HUES6 (cell line): ENCODE measurements around the gene SEC24C.
"Not testable (repeated sequence)": the region's sequence is repeated elsewhere in the genome, so short reads cannot be mapped to it uniquely, and the experiment has no call there.

Experiments used
- H3K27ac ChIP-seq: 2 replicates; pipeline ENCODE4 v1.7.0; 2013; ENCODE audit warnings: low read depth, mild to moderate bottlenecking, low read length, inconsistent platforms
- H3K27me3 ChIP-seq: 2 replicates; pipeline ENCODE4 v1.6.1; 2013; ENCODE audit warnings: low read length; ENCODE audit not compliant: control insufficient read depth, insufficient read depth
- H3K36me3 ChIP-seq: 2 replicates; pipeline ENCODE4 v1.6.1; 2013; ENCODE audit warnings: low read length; ENCODE audit not compliant: control insufficient read depth, insufficient read depth
- H3K4me1 ChIP-seq: 2 replicates; pipeline ENCODE4 v1.6.1; 2013; ENCODE audit warnings: low read length; ENCODE audit not compliant: control insufficient read depth, insufficient read depth
- H3K4me3 ChIP-seq: 2 replicates; pipeline ENCODE4 v1.5.1; 2013; ENCODE audit warnings: low read depth, low read length
- H3K9ac ChIP-seq: one replicate; pipeline ENCODE4 v1.6.1; 2013; ENCODE audit warnings: mild to moderate bottlenecking, low read length
- H3K9me3 ChIP-seq: 2 replicates; pipeline ENCODE4 v1.6.1; 2013; ENCODE audit warnings: low read depth, low read length; ENCODE audit not compliant: control insufficient read depth, insufficient read depth

The SEC24C gene

GRCh38 chr10:73732931-73733623, 11.1 kb upstream of the SEC24C start:
- Histone ChIP-seq H3K27me3 (no peaks in the 10 kb centered on the region), H3K9ac (no peak overlapping the region), H3K4me1 (no peaks in the 10 kb centered on the region), H3K9me3 (no peaks in the 10 kb centered on the region), H3K36me3 (peaks cover 11% of the 10 kb centered on the region), H3K4me3 (no peak overlapping the region), H3K27ac (no peak overlapping the region)

GRCh38 chr10:73734028-73734720, 10.0 kb upstream of the SEC24C start:
- Histone ChIP-seq H3K9me3 (no peaks in the 10 kb centered on the region), H3K27ac (no peak overlapping the region), H3K36me3 (peaks cover 9% of the 10 kb centered on the region), H3K9ac (no peak overlapping the region), H3K27me3 (no peaks in the 10 kb centered on the region), H3K4me1 (no peaks in the 10 kb centered on the region), H3K4me3 (no peak overlapping the region)

GRCh38 chr10:73734796-73735305, 9.3 kb upstream of the SEC24C start:
- no peak overlapping the region for H3K9ac ChIP-seq
- no peaks in the 10 kb centered on the region for H3K4me1 ChIP-seq
- H3K27ac ChIP-seq: no peak overlapping the region
- H3K4me3 ChIP-seq: no peak overlapping the region
- H3K36me3 ChIP-seq: peaks cover 9% of the 10 kb centered on the region
- H3K9me3 ChIP-seq: no peaks in the 10 kb centered on the region
- H3K27me3 ChIP-seq: no peaks in the 10 kb centered on the region

GRCh38 chr10:73740501-73741254, 3.5 kb upstream of the SEC24C start:
- not testable (repeated sequence) for H3K9ac ChIP-seq

GRCh38 chr10:73742454-73742734, 1.8 kb upstream of the SEC24C start:
- Histone ChIP-seq H3K36me3 (peaks cover 9% of the 10 kb centered on the region), H3K27ac (peak overlapping the region; percentile 4; the same call in 1 of the 2 replicates), H3K4me3 (0 out of 2 replicates have a peak overlapping the region, but pooled peaks have one; percentile 17), H3K9me3 (no peaks in the 10 kb centered on the region), H3K9ac (peak overlapping the region; percentile 36), H3K4me1 (peaks cover 25% of the 10 kb centered on the region), H3K27me3 (no peaks in the 10 kb centered on the region)

More at GRCh38 chr10:73740501-73741254, 3.5 kb upstream of the SEC24C start:
- H3K9me3 ChIP-seq, H3K4me3 ChIP-seq, H3K27ac ChIP-seq, H3K27me3 ChIP-seq, H3K36me3 ChIP-seq: not testable (repeated sequence)
- peaks cover 25% of the 10 kb centered on the region for H3K4me1 ChIP-seq

GRCh38 chr10:73743327-73743904, 756 bp upstream of the SEC24C start:
- H3K27me3 ChIP-seq: no peaks in the 10 kb centered on the region
- peaks cover 25% of the 10 kb centered on the region for H3K4me1 ChIP-seq

GRCh38 chr10:73744664-73744975, 448 bp downstream of the SEC24C start:
- peaks cover 25% of the 10 kb centered on the region for H3K4me1 ChIP-seq
- H3K9me3 ChIP-seq: no peaks in the 10 kb centered on the region
- H3K9ac ChIP-seq: peak overlapping the region; percentile 91
- peak overlapping the region; percentile 92; the same call in 1 of the 2 replicates for H3K27ac ChIP-seq
- H3K36me3 ChIP-seq: peaks cover 21% of the 10 kb centered on the region
- H3K27me3 ChIP-seq: no peaks in the 10 kb centered on the region
- peak overlapping the region; percentile 89 for H3K4me3 ChIP-seq

More at GRCh38 chr10:73743327-73743904, 756 bp upstream of the SEC24C start:
- Histone ChIP-seq H3K4me3 (peak overlapping the region; percentile 89), H3K9me3 (no peaks in the 10 kb centered on the region), H3K36me3 (peaks cover 13% of the 10 kb centered on the region), H3K27ac (peak overlapping the region; percentile 92), H3K9ac (peak overlapping the region; percentile 91)

GRCh38 chr10:73746721-73747120, 2.5 kb downstream of the SEC24C start:
- Histone ChIP-seq H3K27me3 (no peaks in the 10 kb centered on the region), H3K4me3 (no peak overlapping the region), H3K27ac (no peak overlapping the region), H3K9me3 (no peaks in the 10 kb centered on the region), H3K9ac (no peak overlapping the region), H3K36me3 (peaks cover 41% of the 10 kb centered on the region), H3K4me1 (peaks cover 21% of the 10 kb centered on the region)

GRCh38 chr10:73750819-73751218, 6.6 kb downstream of the SEC24C start:
- no peaks in the 10 kb centered on the region for H3K4me1 ChIP-seq
- H3K4me3 ChIP-seq: no peak overlapping the region
- H3K9ac ChIP-seq: no peak overlapping the region
- H3K36me3 ChIP-seq: peaks cover 70% of the 10 kb centered on the region
- H3K27me3 ChIP-seq: no peaks in the 10 kb centered on the region
- no peak overlapping the region for H3K27ac ChIP-seq
- no peaks in the 10 kb centered on the region for H3K9me3 ChIP-seq

- Histone ChIP-seq H3K27me3 (no peaks in the 10 kb centered on the region), H3K4me3 (no peak overlapping the region), H3K4me1 (no peaks in the 10 kb centered on the region), H3K27ac (no peak overlapping the region), H3K36me3 (peaks cover 63% of the 10 kb centered on the region), H3K9me3 (no peaks in the 10 kb centered on the region), H3K9ac (no peak overlapping the region)
Observed at GRCh38 chr10:73756183-73756582, 12.0 kb downstream of the SEC24C start.
